ENCODE measurements around the gene NDUFAF4.
A peak's percentile ranks its signal among the peaks of the same experiment; 100 is the strongest.

NDUFAF4 gene

DNA sequence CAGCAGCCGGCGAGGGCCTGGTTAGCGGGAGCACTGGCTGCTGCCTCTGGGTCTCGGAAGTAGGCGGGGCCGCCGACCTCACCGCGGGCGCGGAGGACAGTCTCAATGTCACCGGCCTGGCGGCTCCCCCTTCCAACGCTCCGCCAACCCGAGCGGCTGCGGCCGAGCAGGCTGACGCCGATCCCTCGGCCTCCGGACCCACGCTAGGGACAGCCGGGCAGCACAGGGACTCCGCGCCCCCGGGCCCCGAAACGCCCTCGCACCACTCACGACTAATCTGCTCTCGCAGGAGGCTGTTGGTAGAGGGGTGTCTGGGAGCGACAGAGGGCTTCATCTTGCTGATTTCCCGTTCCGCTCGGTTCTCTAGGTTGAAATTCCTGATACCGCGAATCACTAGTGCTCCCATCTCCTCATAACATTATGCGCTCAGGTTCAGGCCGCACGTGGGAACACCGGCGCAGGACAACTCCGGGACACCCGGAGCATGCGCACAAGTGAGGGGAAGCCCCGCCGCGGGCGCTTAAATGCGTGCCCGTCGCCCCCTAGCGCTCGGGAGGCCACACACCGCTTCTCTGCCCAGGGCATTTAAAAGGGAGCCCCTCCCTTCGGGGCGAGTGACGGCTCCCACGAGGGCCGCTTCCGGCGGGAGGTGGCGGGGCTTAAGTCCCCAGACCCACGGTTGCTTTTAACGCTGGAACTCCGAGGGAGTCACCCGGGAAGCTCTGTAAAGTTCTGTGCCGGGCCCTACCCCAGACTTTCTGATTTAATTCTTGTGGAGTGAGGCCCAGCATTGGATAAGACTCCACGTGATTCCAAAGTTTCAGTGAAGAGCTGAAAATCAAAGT is at the start of gene NDUFAF4:
TSS of gene NDUFAF4 (minus strand) at position 496 of the 845 bp plus-strand sequence. CDS start at position 406, 90 bp downstream.
- peak; percentile 95 for DNase-seq (ENCODE audit: low spot score)

DNA sequence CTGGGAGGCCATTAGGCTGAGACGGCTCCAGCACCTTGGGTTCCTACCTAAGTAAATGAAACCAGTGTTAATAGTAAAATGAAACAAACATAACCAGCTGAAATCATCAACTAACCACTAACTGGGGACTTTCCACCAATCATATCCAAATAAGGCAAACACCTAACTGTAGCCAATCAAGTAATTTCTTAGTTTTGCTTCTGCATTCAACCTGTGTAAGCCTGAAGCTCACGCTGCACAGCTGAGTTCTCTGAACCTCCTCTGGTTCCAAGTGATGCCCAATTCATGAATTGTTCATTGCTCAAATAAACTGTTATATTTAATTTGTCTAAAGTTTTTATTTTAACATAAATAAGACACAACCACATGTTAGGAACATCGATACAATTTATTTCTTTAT is 49.4 kb upstream of the NDUFAF4 start:
- DNase-seq (ENCODE audit: low spot score), result no peak

DNA sequence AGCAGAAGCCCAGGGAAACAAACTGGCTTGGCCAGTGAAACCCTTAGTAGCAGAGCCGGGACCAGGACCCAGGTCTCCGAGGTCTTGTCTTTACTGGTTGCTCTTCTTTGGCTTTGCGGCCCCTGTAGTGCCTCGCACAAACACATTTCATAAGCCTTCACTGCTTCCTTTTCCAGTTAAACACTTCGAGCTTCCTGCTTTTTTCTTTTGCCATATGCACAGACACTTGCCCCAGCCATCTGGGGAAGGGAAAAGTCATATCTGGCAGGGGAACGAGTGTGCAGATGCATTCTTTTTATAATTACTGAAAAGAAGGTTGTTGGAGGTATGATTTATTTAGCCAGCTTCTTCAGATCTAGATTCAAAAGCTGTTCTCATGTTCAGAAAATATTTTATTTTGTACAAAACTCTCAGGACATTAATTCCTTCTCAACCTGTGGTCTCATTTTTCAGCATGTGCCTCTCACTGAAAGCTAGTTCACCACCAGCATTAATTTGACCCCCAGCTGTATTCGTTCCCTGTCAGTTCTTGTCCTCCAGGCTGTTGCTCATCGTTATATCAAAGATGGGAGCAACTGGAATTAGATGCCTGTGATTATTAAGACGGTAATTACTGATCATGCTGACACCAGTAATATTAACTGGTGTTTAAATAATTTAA is 46.0 kb upstream of the NDUFAF4 start:
- no peak for DNase-seq (ENCODE audit: low spot score)

DNA sequence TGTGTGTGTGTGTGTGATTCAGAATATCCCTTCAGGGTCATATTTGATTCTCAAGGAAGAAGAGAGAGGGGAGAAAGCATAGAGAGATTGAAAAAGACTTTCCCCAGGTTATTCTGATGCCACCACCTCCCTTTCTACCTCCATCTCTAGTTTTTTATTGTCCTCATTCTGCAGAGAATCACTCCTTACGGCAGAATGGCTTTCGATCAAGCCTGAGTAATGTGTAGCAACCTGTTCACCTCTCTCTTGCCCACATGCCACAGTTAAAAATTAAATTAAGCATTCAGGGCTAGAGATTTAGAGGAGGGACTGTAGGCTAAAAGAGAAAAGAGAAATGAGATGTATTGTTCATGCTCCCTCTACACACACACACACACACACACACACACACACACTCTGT is 45.0 kb upstream of the NDUFAF4 start:
- no peak for DNase-seq (ENCODE audit: low spot score)

DNA sequence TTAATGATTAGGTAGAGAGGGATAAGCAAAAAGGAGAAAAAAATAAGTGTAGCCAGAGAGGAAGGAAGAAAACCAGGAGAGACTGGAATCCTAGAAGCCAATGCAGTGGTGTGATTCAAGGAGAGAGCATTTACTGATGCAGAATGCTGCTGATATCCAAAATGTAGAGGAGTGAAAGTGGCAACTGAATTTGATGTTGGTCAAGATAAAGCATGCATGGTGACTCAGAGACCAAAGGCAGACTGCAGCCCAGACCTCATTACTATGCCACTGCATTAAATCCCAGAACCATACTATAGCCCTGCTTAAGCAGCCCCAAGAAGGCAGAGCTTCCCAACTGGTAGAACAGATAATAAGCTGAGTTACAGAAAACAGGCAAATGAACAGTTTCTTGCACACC is 42.6 kb upstream of the NDUFAF4 start:
- no peak for DNase-seq (ENCODE audit: low spot score)

DNA sequence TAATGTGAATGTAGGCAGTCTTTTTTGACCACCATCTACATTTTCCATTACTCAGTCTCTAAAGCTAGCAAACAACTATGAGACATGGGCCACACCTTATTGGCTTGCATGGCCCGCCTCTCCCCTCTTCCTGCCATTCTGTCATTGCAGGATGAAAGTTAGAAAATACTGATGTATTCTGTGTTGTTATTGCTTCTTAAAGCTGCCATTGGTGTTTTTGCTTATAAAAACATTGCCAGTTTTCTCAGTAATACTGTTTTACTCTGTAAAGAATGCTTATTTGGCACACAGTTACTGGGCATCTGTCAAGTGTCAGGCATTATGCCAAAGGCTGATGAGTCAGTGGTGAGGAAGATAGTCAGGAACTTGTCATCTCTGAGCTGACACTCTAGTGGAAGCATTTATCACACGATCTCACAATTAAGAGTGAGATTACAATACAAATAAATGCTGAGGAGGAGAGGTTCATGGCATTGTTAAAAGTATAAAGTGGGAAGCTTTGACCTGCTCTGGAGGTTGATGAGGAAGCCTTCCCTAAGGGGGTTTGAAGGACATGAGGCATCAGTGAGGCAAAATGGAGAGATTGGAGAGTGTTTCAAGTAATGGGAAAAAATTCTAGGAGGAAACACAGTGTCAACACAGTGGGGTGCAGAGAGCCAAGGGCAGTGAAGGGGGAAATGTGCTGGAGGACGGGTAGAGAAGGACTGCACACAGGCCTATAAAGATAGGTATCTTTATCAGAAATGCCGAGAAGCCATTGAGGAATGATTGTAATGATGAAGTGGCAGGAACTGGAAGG is 41.5 kb upstream of the NDUFAF4 start:
- DNase-seq (ENCODE audit: low spot score), result peak; percentile 89

DNA sequence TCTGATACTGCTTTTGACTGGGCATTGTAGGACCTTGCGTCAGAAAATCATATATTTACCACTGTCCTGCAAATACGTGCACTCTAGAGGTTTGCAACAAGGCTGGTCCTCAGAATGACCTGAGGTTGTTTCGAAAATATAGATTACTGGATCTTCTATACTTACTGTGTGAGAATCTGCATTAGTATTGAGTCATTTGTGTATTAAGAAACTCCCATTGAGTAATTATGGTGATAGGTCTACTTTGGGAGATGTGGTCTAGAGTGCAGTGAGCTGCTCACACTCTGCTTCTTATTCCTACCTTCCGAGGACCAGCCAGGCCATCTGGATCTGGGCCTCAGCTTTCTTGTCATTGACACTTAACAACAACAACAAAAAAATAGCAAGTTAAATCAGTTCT is 36.4 kb upstream of the NDUFAF4 start:
- no peak for DNase-seq (ENCODE audit: low spot score)

DNA sequence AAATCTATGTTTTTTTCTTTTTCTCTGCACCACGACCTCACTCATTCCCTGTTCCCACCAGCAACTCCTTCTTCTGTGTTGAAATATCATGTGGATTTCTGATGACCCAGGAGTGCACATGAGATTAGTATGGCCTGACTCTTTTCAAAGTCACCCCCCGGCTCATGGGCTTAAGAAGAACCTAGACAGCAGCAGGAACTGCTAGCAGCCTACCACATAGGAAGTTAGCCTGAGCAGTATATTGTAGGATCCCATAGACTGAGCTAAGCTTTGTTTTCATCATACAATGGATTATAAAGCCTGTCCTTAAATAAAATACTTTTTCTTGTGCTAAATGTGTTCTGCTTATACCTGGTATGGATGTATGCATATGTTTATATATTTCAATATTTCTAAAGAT is 33.5 kb upstream of the NDUFAF4 start:
- DNase-seq (ENCODE audit: low spot score), result no peak

DNA sequence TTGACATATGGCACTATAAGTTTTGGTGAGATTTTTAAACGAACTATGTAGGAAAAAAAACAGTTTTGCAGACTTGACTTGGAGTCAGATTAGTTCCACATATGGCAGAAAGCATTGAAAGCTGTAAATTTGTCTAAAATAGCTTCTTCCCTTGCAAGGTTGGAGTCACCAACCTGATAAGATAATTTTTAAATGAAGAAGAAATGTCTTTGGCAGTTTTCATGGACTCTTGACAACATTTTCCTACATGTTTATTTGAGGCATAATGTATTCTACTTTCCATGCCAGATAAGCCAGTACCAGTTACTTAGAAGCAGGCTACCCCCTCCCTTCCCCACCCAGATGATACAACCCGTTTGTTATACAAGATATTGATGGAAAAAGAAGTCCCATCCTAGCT is 32.0 kb upstream of the NDUFAF4 start:
- DNase-seq (ENCODE audit: low spot score), result peak; percentile 57

DNA sequence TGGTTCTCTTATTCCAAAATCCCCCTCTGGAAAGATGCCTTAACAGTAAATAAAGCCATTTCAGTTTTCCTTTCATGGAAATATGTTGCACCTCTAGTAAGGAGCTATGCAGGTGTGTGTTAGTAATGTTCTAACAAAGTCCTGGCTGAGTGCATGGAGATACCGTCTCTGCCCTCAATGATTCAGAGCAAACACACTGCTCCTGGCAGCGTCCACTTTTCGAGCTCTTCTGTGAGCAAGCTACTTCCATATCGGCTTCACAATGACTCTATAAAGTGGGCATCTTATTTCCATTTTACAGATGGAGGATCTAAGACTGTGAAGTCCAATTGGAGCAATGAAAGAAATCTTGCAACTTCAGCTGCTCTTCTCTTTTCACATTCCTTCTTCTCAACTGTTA is 30.0 kb upstream of the NDUFAF4 start:
- DNase-seq (ENCODE audit: low spot score), result peak; percentile 51

DNA sequence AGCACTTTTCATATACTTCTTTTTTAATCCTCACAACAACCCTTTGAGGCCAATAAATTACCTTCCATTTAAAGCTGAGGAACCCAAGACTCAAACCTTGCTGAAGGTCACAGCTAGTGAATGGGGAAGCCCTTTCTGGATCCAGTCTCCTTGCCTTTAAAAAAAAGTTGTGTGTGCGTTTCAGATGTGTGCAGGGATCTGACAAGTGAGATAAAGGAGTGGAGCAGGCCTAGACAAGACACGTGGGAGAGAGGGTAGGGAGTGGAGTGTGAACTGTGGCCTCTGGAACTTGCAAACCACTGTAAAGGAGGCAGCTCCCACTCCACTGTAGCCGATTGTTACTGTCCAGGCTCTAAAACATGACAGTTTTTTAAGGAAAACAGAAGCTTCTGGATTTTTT is 28.7 kb upstream of the NDUFAF4 start:
- DNase-seq (ENCODE audit: low spot score), result peak; percentile 80

DNA sequence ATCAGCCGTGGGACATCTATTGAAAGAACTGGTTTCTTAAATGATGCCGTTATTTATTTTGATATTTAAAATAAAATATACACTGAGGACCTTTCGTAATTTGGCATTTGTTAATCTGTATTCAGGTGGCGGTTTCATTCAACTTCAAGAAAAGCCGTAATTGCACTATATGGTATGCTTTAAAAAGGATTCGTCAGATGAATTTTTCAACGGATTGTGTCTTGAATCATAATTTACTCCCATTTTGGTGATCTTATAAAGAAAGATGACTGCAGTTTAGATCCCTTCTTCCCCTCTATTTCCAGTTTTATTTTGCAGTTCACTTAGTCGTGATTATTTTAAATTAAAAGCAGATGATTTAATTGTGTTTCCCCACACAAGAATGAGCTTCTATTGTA is 27.6 kb upstream of the NDUFAF4 start:
- no peak for DNase-seq (ENCODE audit: low spot score)

DNA sequence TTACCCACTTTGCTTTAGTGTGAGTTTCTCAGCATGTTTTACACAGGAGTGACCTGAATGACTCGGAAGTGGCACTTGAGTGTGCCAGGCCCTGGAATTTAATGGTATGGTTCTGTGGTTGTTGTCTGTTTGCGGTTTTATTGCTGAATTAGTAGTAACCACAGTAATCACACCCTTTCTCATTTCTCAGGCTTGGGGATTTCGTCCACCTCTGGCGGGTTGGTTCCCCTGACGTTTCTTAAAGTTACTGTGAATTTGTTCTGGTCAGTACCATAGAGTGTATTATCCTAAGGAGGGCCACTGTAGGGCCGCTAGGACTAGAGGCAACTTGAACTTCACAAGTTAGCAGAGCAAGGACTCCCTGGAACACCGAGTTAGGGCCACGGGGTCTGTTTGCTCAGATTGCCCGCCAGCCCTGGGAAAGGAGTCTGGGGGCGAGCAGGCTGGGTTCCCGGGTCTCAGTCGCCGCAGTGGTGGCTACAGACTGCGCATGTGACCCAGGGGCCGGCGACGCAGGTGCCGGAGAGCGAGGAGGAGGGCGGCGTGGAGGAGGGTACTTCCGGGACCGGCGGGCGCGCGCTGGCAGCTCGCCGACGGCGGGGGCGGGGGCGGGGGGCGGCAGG is 26.3 kb upstream of the NDUFAF4 start:
- peak; percentile 74 for DNase-seq (ENCODE audit: low spot score)

DNA sequence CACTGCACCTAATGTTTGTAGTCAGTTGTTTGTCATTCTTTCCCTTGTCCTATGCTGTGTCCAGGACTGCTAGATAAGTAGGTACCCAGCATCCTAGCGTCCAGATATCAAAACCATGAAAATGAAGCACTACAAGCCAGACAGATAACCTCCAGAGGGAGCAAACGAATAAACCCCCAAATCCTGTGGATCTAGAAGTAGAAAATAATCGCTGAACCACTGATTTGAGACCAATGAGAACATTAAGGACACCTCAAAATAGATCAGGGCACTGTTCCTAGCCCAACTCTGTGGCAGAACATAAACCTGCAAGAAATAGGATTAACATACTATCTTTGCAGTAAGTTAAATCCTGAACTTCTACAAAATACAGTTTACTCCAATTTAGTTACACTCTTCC is 25.7 kb upstream of the NDUFAF4 start:
- peak; percentile 67 for DNase-seq (ENCODE audit: low spot score)

DNA sequence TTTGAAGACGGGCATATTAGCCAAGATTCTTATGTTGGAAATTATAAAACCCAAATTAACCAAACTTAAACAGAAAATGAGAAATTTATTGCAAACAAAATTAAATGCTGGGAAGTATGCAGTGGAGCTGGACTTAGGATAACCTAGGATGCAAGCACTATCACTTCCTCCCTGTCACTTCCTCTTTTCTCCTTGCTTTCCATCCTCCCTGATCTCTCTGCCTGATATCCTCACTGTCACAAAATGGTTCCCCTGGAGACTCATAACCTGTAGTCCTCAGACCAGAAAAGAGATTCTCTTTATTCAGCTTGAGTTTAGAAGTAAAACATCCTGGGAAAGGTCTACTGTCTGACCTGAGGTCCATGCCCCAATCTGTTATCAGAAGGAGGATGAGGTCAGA is 19.4 kb upstream of the NDUFAF4 start:
- no peak for DNase-seq (ENCODE audit: low spot score)

DNA sequence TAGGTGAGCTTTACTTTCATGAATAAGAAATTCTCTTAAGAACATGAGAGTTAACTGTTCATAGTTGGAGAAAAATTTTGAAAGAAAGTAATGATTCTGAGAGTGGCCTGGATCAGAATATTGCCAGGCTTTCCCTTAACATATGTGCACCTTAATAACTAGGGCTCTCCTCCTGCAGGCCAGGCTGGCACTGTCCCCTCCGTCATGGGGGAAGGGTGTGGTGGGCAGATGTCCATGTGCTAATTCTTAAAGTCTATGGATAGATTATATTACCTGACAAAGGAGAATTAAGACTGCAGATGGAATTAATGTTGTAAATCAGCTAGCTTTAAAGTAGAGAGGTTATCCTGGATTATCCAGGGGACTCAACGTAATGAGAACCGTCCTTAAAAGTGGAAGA is 15.9 kb upstream of the NDUFAF4 start:
- no peak for DNase-seq (ENCODE audit: low spot score)

DNA sequence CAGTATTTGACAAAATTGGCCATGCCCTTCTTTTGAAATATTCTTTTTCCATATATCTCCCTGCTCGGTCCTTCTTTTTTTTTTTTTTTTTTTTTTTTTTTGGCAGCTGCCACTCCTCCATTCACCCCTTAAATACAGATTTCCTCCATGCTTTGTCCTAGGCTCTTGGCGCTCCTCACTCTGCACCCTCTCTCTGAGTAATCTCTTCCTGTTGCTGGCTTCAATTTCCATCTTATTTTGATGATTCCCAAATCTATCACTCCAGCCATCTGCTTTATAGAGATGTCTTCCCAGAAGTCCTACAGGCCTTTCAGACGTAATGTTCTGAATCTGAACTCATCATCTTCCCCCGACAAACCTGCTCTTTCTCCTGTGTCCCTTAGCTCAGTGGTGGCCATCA is 14.1 kb upstream of the NDUFAF4 start:
- no peak for DNase-seq (ENCODE audit: low spot score)

DNA sequence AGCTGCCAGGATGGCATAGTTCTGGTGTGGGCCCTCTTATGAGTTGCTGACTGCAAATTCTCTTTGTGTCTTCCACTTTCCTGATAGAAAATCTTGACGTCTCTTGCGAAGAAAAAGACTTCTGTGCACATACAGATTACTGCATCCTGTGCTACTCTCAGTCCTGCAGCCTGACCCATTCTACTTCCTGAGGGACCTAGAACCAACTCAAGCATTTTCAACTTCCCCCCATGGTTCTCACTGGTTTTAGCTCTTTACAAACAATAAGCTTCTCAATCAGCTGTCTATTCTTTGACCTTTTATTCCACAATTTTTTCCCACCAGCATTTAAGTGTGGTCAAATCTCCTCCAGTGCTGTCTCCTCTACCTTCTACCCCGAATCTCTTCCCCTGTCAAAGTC is 13.5 kb upstream of the NDUFAF4 start:
- no peak for DNase-seq (ENCODE audit: low spot score)

DNA sequence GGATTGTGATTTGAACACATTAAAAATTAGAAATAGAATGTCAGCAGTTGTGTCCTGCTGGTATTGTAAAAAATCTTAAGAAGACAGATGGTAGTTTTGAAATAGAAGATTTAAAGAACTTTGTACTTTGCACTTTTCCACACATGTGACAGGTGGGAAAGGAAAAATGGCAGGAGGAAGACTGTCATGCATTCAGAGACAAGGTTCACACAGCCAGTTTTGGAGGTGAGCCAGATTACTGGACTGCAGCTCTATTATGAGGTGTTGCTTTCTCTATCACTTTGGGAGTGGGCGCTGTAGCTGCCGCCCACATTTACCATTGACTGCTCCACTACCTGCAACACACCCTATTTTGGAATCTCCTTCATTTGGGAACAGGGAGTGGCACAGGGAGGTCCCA is 12.1 kb upstream of the NDUFAF4 start:
- DNase-seq (ENCODE audit: low spot score), result no peak

DNA sequence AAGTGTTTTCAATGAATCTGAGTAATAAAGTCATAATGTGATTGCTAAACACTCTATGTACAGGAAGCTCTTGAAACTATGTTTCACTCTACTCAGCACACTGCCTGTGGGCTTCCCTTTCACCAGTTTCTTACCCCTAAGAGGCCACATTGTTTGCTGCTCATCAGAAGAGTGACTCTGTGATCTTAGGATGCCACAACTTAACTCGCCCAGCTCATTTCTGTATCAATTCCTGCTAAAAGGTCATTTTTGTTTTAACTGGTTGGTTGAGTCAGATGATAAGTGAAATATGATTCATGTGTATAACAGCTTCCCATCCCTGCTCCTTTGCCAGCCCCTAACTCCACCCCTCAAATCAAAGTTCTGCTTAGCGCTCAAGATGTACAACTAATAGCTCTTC is 9.8 kb upstream of the NDUFAF4 start:
- no peak for DNase-seq (ENCODE audit: low spot score)

DNA sequence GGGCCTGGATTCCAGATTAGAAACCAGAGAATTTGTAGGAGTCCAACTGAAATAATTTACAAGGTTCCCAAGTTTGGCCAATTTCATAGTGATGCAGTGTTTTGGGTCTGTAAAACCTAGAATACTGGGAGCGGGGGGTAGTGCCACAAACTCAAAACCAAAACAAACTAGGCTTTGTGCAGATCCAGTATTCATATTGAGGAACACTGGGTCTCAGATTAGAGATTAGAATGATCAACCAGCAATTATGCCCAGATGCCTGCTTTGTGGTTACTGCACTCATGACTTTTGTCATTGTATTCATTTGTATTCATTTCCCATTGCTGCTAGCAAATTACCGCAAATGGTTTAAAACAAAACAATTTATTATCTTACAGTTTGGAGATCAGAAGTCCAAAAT is 3.2 kb upstream of the NDUFAF4 start:
- DNase-seq (ENCODE audit: low spot score), result peak; percentile 81

DNA sequence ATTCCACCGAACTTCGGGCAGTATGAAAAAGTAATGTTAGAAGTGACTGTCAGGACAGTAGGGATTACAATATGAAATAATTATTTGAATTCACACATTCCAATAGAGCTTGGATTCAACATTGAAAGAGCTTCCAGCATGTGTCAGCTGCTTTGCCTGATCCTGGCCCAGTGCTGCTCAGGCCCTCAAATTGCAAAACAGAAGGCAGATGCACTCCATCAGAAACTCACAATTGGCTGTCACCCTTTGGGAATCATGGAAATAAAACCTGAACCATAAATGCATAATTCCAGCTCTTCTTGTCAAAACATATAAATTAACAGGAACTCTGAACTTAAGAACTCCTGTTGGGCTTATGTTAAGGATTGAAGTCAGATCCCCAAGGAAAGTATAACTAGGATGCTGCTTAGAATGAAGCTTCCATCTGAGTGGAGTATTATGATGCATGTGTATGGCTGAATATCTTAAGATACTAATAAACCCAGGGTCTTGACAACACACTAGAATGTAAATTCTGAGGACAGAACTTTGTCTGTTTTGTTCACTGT is 1.8 kb upstream of the NDUFAF4 start:
- DNase-seq (ENCODE audit: low spot score), result peak; percentile 58
